ENCODE measurements around the gene TENM4.

Gene TENM4

GRCh38 chr11:79102840-79103239 lies 338.0 kb downstream of the TENM4 start:
- Histone ChIP-seq H3K36me3 (ENCODE audit: insufficient read depth, low read length) (no peaks in the 10 kb centered on the region), H3K27ac (no peak overlapping the region), H3K9ac (ENCODE audit: insufficient read length) (no peak overlapping the region), H3K4me3 (no peak overlapping the region), H3K9me3 (ENCODE audit: low read depth, low read length) (no peaks in the 10 kb centered on the region)
- TF ChIP-seq POLR2AphosphoS5 (IDR thresholded peaks at IDR 0.05; ENCODE audit: borderline replicate concordance, low read depth, low read length) (no peak), FOXP2 (optimal IDR thresholded peaks at IDR 0.05; ENCODE audit: control extremely low read depth, extremely low read length, insufficient read depth) (no peak), EZH2 (IDR thresholded peaks at IDR 0.05) (no peak)
- no peak for DNase-seq (ENCODE audit: low read depth, low spot score)

GRCh38 chr11:79101656-79102055 lies 339.2 kb downstream of the TENM4 start:
- DNase-seq (ENCODE audit: low read depth, low spot score) = no peak
- TF ChIP-seq EZH2 (IDR thresholded peaks at IDR 0.05) (no peak), FOXP2 (optimal IDR thresholded peaks at IDR 0.05; ENCODE audit: control extremely low read depth, extremely low read length, insufficient read depth) (no peak), POLR2AphosphoS5 (IDR thresholded peaks at IDR 0.05; ENCODE audit: borderline replicate concordance, low read depth, low read length) (no peak)
- H3K27ac ChIP-seq = no peak overlapping the region

GRCh38 chr11:79100093-79100910 lies 340.5 kb downstream of the TENM4 start:
- no peaks in the 10 kb centered on the region for H3K36me3 ChIP-seq (ENCODE audit: insufficient read depth, low read length)
- no peak overlapping the region for H3K9ac ChIP-seq (ENCODE audit: insufficient read length)
- no peak overlapping the region for H3K4me3 ChIP-seq
- TF ChIP-seq POLR2AphosphoS5 (IDR thresholded peaks at IDR 0.05; ENCODE audit: borderline replicate concordance, low read depth, low read length) (no peak), EZH2 (IDR thresholded peaks at IDR 0.05) (no peak)
- H3K27ac ChIP-seq = no peak overlapping the region
- H3K9me3 ChIP-seq (ENCODE audit: low read depth, low read length) = no peaks in the 10 kb centered on the region
- DNase-seq (ENCODE audit: low read depth, low spot score) = no peak

More at GRCh38 chr11:79101656-79102055, 339.2 kb downstream of the TENM4 start:
- no peaks in the 10 kb centered on the region for H3K9me3 ChIP-seq (ENCODE audit: low read depth, low read length)
- no peaks in the 10 kb centered on the region for H3K36me3 ChIP-seq (ENCODE audit: insufficient read depth, low read length)
- H3K9ac ChIP-seq (ENCODE audit: insufficient read length) = no peak overlapping the region
- H3K4me3 ChIP-seq = no peak overlapping the region

- H3K4me3 ChIP-seq = no peak overlapping the region
- H3K9ac ChIP-seq (ENCODE audit: insufficient read length) = no peak overlapping the region
- no peak for DNase-seq (ENCODE audit: low read depth, low spot score)
- H3K9me3 ChIP-seq (ENCODE audit: low read depth, low read length) = no peaks in the 10 kb centered on the region
- TF ChIP-seq POLR2AphosphoS5 (IDR thresholded peaks at IDR 0.05; ENCODE audit: borderline replicate concordance, low read depth, low read length) (no peak), FOXP2 (optimal IDR thresholded peaks at IDR 0.05; ENCODE audit: control extremely low read depth, extremely low read length, insufficient read depth) (no peak), EZH2 (IDR thresholded peaks at IDR 0.05) (no peak)
- no peak overlapping the region for H3K27ac ChIP-seq
- no peaks in the 10 kb centered on the region for H3K36me3 ChIP-seq (ENCODE audit: insufficient read depth, low read length)
These were observed 342.7 kb downstream of the TENM4 start for GRCh38 chr11:79098146-79098545.

- Histone ChIP-seq H3K9me3 (ENCODE audit: low read depth, low read length) (no peaks in the 10 kb centered on the region), H3K36me3 (ENCODE audit: insufficient read depth, low read length) (no peaks in the 10 kb centered on the region), H3K9ac (ENCODE audit: insufficient read length) (no peak overlapping the region), H3K4me3 (no peak overlapping the region), H3K27ac (no peak overlapping the region)
- no peak for TF ChIP-seq EZH2 (IDR thresholded peaks at IDR 0.05)
- TF ChIP-seq FOXP2 (optimal IDR thresholded peaks at IDR 0.05; ENCODE audit: control extremely low read depth, extremely low read length, insufficient read depth) = no peak
- no peak for TF ChIP-seq POLR2AphosphoS5 (IDR thresholded peaks at IDR 0.05; ENCODE audit: borderline replicate concordance, low read depth, low read length)
- no peak for DNase-seq (ENCODE audit: low read depth, low spot score)
These were observed 343.5 kb downstream of the TENM4 start for GRCh38 chr11:79097246-79097875.

- Histone ChIP-seq H3K9me3 (ENCODE audit: low read depth, low read length) (no peaks in the 10 kb centered on the region), H3K36me3 (ENCODE audit: insufficient read depth, low read length) (no peaks in the 10 kb centered on the region), H3K9ac (ENCODE audit: insufficient read length) (no peak overlapping the region), H3K4me3 (no peak overlapping the region), H3K27ac (no peak overlapping the region)
- TF ChIP-seq FOXP2 (optimal IDR thresholded peaks at IDR 0.05; ENCODE audit: control extremely low read depth, extremely low read length, insufficient read depth) (no peak), POLR2AphosphoS5 (IDR thresholded peaks at IDR 0.05; ENCODE audit: borderline replicate concordance, low read depth, low read length) (no peak), EZH2 (IDR thresholded peaks at IDR 0.05) (no peak)
- no peak for DNase-seq (ENCODE audit: low read depth, low spot score)
These were observed 345.4 kb downstream of the TENM4 start for GRCh38 chr11:79095424-79095823.

- no peak for DNase-seq (ENCODE audit: low read depth, low spot score)
- TF ChIP-seq EZH2 (IDR thresholded peaks at IDR 0.05) (no peak), POLR2AphosphoS5 (IDR thresholded peaks at IDR 0.05; ENCODE audit: borderline replicate concordance, low read depth, low read length) (no peak), FOXP2 (optimal IDR thresholded peaks at IDR 0.05; ENCODE audit: control extremely low read depth, extremely low read length, insufficient read depth) (no peak)
- H3K4me3 ChIP-seq = no peak overlapping the region
These were observed 346.2 kb downstream of the TENM4 start for GRCh38 chr11:79094616-79095015.

GRCh38 chr11:79092791-79093353 lies 348.0 kb downstream of the TENM4 start:
- Histone ChIP-seq H3K36me3 (ENCODE audit: insufficient read depth, low read length) (no peaks in the 10 kb centered on the region), H3K27ac (no peak overlapping the region), H3K4me3 (no peak overlapping the region), H3K9me3 (ENCODE audit: low read depth, low read length) (no peaks in the 10 kb centered on the region), H3K9ac (ENCODE audit: insufficient read length) (no peak overlapping the region)
- TF ChIP-seq EZH2 (IDR thresholded peaks at IDR 0.05) (no peak), POLR2AphosphoS5 (IDR thresholded peaks at IDR 0.05; ENCODE audit: borderline replicate concordance, low read depth, low read length) (no peak)
- DNase-seq (ENCODE audit: low read depth, low spot score) = no peak

More at GRCh38 chr11:79094616-79095015, 346.2 kb downstream of the TENM4 start:
- Histone ChIP-seq H3K9me3 (ENCODE audit: low read depth, low read length) (no peaks in the 10 kb centered on the region), H3K36me3 (ENCODE audit: insufficient read depth, low read length) (no peaks in the 10 kb centered on the region), H3K27ac (no peak overlapping the region), H3K9ac (ENCODE audit: insufficient read length) (no peak overlapping the region)
